K562 (cell line): Measurements from ENCODE around the gene UBE2D2. TPM values are rescaled to one million over a fixed set of nuclear protein-coding genes. Genes with fewer than 3 reads are reported as not detected.
A peak's percentile ranks its signal among the peaks of the same experiment; 100 is the strongest.

Source experiments
- FOSL1 ChIP-seq: fragments of 200-800 bp; sonication (Bioruptor generic); conservative IDR thresholded peaks from 2 replicates; pipeline ENCODE4 v1.6.1; 2016; ENCODE audit warnings: missing genetic modification characterization, missing compliant biosample characterization
- GTF2E2 ChIP-seq: fragments of 200-800 bp; sonication (Bioruptor generic); IDR thresholded peaks from 2 replicates; pipeline ENCODE4 v1.6.1; 2016; ENCODE audit warnings: missing genetic modification characterization, missing compliant biosample characterization
- ILK ChIP-seq: fragments of 450-650 bp; IDR thresholded peaks from 2 replicates; pipeline ENCODE4 v1.6.1; 2016; ENCODE audit warnings: missing genetic modification characterization, low read depth, mild to moderate bottlenecking, missing compliant biosample characterization, moderate library complexity, borderline replicate concordance
- JUN ChIP-seq, 2 experiments: sonication (generic) in 1 of 2; formaldehyde crosslinking in 1 of 2; IDR thresholded peaks; 2 replicates each; pipeline versions ENCODE4 v1.6.1 to v1.8.0; 2012 to 2022; ENCODE audit warnings: borderline replicate concordance in 2 of 2, mild to moderate bottlenecking in 2 of 2, improper control_type of control experiment in 1 of 2, low read depth in 1 of 2, low read length in 1 of 2, missing genetic modification reagents in 1 of 2
- KLF1 ChIP-seq: fragments of 450-650 bp; IDR thresholded peaks from 2 replicates; pipeline ENCODE4 v1.6.1; 2016; ENCODE audit warnings: missing genetic modification characterization, missing compliant biosample characterization
- MCM5 ChIP-seq: fragments of 450-650 bp; IDR thresholded peaks from 2 replicates; pipeline ENCODE4 v1.6.1; 2016; ENCODE audit warnings: low read depth
- RBM17 ChIP-seq: fragments of 200-400 bp; formaldehyde crosslinking; IDR thresholded peaks from 2 replicates; pipeline ENCODE4 v1.6.1; 2017; ENCODE audit warnings: low read depth, mild to moderate bottlenecking, low read length, borderline replicate concordance
- SAFB ChIP-seq: fragments of 200-400 bp; formaldehyde crosslinking; IDR thresholded peaks from 2 replicates; pipeline ENCODE4 v1.6.1; 2017; ENCODE audit warnings: low read depth, low read length, borderline replicate concordance
- SMARCC2 ChIP-seq: fragments of 450-650 bp; IDR thresholded peaks from 2 replicates; pipeline ENCODE4 v1.6.1; 2017; ENCODE audit warnings: antibody characterized with exemption, moderate library complexity, mild to moderate bottlenecking, low read depth
- TAF15 ChIP-seq: fragments of 200-400 bp; formaldehyde crosslinking; IDR thresholded peaks from 2 replicates; pipeline ENCODE4 v1.6.1; 2017; ENCODE audit warnings: mild to moderate bottlenecking, low read depth, low read length, moderate library complexity
- U2AF1 ChIP-seq: fragments of 200-400 bp; formaldehyde crosslinking; optimal IDR thresholded peaks from 2 replicates; pipeline ENCODE3; 2017; ENCODE audit warnings: mild to moderate bottlenecking, low read depth, low read length, moderate library complexity
- ZFP36 ChIP-seq: fragments of 150-350 bp; IDR thresholded peaks from 2 replicates; pipeline ENCODE4 v1.6.1; 2018; ENCODE audit warnings: low read length, low read depth; ENCODE audit not compliant: partially characterized antibody
- ZNF134 ChIP-seq: fragments of 250-450 bp; sonication (Bioruptor Pico); conservative IDR thresholded peaks from 2 replicates; pipeline ENCODE4 v1.4.0; 2020
- ZNF316 ChIP-seq: fragments of 450-650 bp; IDR thresholded peaks from 2 replicates; pipeline ENCODE4 v1.6.1; 2016
- ZNF717 ChIP-seq: fragments of 250-450 bp; sonication (Bioruptor Pico); IDR thresholded peaks from 2 replicates; pipeline ENCODE4 v1.5.0; 2021
- polyA plus RNA-seq, 8 experiments: library from polyadenylated mRNA; depleted of rRNA in 4 of 8; stranded (reverse) in 5 of 8; unstranded in 3 of 8; fragments of >200 nt; fragmentation: Nextera tagmentation in 2 of 8; fragmentation: Illumina TruSeq in 1 of 8; extraction: Ambion mirVana in 2 of 8; extraction: Trizol in 1 of 8; gene quantifications; 2 replicates each; pipeline versions ENCODE4 v1.2.1 to v1.2.3, GENCODE V29; 2011 to 2014; ENCODE audit warnings: inconsistent platforms in 1 of 8, missing spikeins in 1 of 8
- total RNA-seq, 7 experiments: library from RNA; depleted of rRNA in 6 of 7; stranded (reverse); fragments of >200 nt in 6 of 7; fragmentation: Illumina TruSeq in 2 of 7; extraction: Trizol in 2 of 7; gene quantifications; 2 replicates each; pipeline versions ENCODE4 v1.2.1 to v1.2.3, GENCODE V29; 2011 to 2021; ENCODE audit warnings: low replicate concordance in 1 of 7
- TF ChIP-seq, protein P1 (sequence below): sonication (generic); formaldehyde crosslinking; IDR thresholded peaks from 2 replicates; pipeline ENCODE4 v1.8.1; 2023; ENCODE audit warnings: mild to moderate bottlenecking, missing genetic modification reagents
- TF ChIP-seq, protein P2 (sequence below): fragments of 450-650 bp; formaldehyde crosslinking; IDR thresholded peaks from 2 replicates; pipeline ENCODE4 v1.4.0; 2020; ENCODE audit warnings: mild to moderate bottlenecking, moderate library complexity
- TF ChIP-seq, protein P3 (sequence below): sonication (generic); formaldehyde crosslinking; IDR thresholded peaks from 2 replicates; pipeline ENCODE4 v1.9.0; 2022; ENCODE audit warnings: mild to moderate bottlenecking, missing genetic modification reagents
- TF ChIP-seq, protein P4 (sequence below): fragments of 250-450 bp; sonication (Bioruptor Pico); IDR thresholded peaks from 2 replicates; pipeline ENCODE4 v1.6.1; 2021; ENCODE audit warnings: mild to moderate bottlenecking
- TF ChIP-seq, protein P5 (sequence below), 2 experiments: fragments of 250-450 bp in 1 of 2; fragments of 450-650 bp in 1 of 2; sonication (Bioruptor Pico) in 1 of 2; IDR thresholded peaks; 2 replicates each; pipeline versions ENCODE4 v1.6.1 to v1.8.0; 2016 to 2021; ENCODE audit warnings: mild to moderate bottlenecking in 2 of 2, moderate library complexity in 2 of 2, missing compliant biosample characterization in 1 of 2, missing genetic modification characterization in 1 of 2
- TF ChIP-seq, protein P6 (sequence below): fragments of 450-650 bp; IDR thresholded peaks from 2 replicates; pipeline ENCODE4 v1.6.1; 2016; ENCODE audit warnings: antibody characterized with exemption

UBE2D2 gene
- total and polyA plus RNA-seq, 9 of the 15 experiments (the other 6 are each of a cell fraction or from before 2014, with no cell fraction given): 53.6 to 198 (median 122) TPM

DNA sequence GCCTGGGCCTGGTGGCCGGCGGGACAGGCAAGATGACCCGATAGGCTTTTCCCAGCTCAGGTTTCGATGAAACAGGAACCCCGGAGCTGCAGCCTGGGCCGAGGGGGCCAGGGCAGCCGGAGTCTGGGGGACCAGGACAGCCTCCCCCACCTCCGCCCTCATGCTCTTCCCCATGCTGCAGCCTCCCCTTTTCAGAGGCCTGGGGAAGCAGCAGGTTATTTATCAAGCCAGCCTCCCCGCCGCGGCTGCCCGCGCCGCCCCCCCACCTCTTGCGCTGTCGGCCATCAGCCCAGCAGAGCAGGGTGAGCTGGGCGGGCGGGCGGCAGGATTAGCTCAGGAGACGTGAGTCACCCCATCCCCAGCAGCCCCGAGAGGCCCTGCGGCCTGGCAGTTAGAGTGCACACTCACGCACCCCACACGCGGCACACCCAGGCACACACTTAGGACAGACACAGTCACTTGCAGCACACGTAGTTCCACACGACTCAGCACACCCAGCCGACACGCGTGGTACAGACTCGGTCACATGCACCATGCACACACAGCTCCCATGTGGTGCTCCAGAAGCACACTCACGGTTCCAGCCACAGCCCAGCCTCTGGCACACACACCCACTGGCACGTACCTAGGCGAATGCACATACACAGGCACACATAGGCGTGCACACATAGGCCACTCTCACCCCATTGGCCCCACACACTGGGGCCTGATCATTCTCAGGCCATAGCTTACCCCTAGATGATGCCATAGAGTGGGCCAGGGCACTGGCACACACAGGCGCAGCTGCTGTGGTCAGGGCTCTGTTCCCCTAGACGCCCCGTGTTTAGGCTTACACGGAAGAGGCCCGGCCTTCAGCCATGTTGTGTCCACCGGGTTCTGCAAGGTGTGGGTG is 100.0 kb downstream of the UBE2D2 start (continued):
- TF ChIP-seq, protein P1, sequence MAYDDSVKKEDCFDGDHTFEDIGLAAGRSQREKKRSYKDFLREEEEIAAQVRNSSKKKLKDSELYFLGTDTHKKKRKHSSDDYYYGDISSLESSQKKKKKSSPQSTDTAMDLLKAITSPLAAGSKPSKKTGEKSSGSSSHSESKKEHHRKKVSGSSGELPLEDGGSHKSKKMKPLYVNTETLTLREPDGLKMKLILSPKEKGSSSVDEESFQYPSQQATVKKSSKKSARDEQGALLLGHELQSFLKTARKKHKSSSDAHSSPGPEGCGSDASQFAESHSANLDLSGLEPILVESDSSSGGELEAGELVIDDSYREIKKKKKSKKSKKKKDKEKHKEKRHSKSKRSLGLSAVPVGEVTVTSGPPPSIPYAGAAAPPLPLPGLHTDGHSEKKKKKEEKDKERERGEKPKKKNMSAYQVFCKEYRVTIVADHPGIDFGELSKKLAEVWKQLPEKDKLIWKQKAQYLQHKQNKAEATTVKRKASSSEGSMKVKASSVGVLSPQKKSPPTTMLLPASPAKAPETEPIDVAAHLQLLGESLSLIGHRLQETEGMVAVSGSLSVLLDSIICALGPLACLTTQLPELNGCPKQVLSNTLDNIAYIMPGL: no peak
- TF ChIP-seq ZNF717 (no peak), GTF2E2 (tag) (no peak), TAF15 (no peak), KLF1 (no peak), MCM5 (no peak), SAFB (no peak), ZNF134 (CRISPR knock-in tag) (no peak), SMARCC2 (peak; percentile 72), ILK (tag) (no peak), U2AF1 (no peak), ZNF316 (peak; percentile 67), JUN (IDR thresholded peaks at IDR 0.05; ENCODE audit: borderline replicate concordance, low read depth, low read length) (peak; percentile 89), JUN (CRISPR knock-in tag; IDR thresholded peaks at IDR 0.05; ENCODE audit: borderline replicate concordance) (no peak; the same call in 1 of the 2 replicates), FOSL1 (tag) (peak; percentile 96), RBM17 (no peak), ZFP36 (no peak)
- TF ChIP-seq, protein P2, sequence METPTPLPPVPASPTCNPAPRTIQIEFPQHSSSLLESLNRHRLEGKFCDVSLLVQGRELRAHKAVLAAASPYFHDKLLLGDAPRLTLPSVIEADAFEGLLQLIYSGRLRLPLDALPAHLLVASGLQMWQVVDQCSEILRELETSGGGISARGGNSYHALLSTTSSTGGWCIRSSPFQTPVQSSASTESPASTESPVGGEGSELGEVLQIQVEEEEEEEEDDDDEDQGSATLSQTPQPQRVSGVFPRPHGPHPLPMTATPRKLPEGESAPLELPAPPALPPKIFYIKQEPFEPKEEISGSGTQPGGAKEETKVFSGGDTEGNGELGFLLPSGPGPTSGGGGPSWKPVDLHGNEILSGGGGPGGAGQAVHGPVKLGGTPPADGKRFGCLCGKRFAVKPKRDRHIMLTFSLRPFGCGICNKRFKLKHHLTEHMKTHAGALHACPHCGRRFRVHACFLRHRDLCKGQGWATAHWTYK (CRISPR knock-in tag): peak; percentile 71; the same call in 1 of the 2 replicates
- TF ChIP-seq, protein P3, sequence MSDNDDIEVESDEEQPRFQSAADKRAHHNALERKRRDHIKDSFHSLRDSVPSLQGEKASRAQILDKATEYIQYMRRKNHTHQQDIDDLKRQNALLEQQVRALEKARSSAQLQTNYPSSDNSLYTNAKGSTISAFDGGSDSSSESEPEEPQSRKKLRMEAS (CRISPR knock-in tag): peak; percentile 92
- TF ChIP-seq, protein P4, sequence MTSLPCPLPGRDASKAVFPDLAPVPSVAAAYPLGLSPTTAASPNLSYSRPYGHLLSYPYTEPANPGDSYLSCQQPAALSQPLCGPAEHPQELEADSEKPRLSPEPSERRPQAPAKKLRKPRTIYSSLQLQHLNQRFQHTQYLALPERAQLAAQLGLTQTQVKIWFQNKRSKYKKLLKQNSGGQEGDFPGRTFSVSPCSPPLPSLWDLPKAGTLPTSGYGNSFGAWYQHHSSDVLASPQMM (CRISPR knock-in tag): no peak
- TF ChIP-seq, protein P5, sequence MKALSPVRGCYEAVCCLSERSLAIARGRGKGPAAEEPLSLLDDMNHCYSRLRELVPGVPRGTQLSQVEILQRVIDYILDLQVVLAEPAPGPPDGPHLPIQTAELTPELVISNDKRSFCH (CRISPR knock-in tag; IDR thresholded peaks at IDR 0.05): no peak
- TF ChIP-seq, protein P5 (tag; IDR thresholded peaks at IDR 0.05): peak; percentile 82; the same call in 1 of the 2 replicates
- TF ChIP-seq, protein P6, sequence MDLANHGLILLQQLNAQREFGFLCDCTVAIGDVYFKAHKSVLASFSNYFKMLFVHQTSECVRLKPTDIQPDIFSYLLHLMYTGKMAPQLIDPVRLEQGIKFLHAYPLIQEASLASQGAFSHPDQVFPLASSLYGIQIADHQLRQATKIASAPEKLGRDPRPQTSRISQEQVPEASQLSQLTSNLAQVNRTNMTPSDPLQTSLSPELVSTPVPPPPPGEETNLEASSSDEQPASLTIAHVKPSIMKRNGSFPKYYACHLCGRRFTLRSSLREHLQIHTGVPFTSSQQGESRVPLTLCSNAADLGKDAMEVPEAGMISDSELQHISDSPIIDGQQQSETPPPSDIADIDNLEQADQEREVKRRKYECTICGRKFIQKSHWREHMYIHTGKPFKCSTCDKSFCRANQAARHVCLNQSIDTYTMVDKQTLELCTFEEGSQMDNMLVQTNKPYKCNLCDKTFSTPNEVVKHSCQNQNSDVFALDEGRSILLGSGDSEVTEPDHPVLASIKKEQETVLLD: peak; percentile 84
